Central memory CD4-positive, alpha-beta T cell (primary cell): ENCODE results near the gene NTM.

Experiments used
- DNase-seq: peaks from one replicate; pipeline ENCODE4 v3.0.0; 2022

Gene NTM

DNA sequence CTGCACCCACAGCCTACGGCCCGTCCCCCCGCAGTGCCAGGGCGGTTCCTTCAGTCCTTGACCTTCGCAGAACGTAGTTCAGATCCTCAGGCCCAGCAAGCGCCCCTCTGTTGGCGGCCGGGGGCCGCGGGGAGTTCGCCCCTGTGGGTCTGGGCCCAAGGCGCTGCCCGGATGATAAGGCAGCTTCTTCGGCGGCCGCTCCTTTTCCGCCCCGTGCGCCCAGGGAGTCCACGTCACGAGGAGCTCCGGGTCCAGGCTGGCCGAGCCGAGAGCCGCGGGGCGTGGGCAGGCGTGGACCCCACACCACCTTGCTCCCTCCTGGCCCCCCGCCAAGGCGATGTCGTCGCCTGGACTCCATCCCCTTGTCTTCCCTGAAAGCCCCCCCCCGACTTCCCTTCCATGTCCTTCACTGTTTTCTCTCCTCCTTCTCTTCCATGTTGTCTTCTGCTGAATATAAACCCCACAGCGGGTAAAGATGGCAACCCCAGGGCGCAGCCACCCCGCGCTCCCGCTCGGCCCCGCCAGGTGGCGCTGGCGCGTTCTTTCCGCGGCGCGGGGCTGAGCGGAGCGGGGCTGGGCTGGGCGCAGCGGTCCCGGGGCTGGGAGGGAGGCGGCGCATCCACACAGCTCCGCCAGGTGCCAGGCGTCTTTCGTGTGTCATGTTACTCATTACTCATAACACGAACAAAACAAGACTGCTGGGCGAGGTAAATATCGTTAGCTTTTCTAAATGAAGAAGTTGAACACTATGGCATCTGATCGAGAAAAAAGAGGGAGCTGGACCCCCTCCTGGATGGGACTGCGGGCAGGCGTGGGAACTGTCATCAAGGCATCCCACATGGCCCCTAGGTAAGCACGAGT lies 321.0 kb downstream of the NTM start:
- DNase-seq: no peak

DNA sequence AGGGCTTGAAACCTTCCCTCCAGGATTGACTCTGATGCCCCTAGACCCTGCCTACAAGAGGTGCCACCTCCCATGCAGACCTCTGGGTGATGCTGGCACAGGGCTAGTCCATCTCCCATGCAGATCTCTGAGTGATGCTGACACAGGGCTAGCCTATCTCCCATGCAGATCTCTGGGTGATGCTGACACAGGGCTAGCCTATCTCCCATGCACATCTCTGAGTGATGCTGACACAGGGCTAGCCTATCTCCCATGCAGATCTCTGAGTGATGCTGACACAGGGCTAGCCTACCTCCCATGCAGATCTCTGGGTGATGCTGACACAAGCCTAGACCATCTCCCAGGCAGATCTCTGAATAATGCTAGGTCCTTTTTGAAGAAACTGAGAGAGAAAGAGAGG lies 321.7 kb downstream of the NTM start:
- no peak for DNase-seq

DNA sequence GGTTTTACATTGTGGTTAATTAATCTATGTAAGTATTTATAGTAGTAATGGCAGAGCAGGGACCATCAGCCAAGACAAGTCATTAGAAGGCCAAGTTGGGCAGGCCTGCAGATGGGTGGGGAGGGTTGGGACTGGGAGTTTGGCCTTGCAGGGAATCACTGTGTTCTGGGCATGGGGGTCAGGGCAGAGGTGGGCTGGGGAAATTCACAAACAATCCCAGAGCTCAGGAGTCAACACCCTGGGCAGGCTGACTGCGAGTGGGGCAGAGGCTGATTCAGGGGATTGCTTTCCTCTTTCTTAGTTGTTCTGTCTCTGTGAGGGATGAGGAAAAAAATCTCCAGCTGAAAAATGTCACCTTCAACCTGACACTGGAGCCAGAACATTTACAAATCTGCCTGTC lies 322.5 kb downstream of the NTM start:
- DNase-seq: no peak

DNA sequence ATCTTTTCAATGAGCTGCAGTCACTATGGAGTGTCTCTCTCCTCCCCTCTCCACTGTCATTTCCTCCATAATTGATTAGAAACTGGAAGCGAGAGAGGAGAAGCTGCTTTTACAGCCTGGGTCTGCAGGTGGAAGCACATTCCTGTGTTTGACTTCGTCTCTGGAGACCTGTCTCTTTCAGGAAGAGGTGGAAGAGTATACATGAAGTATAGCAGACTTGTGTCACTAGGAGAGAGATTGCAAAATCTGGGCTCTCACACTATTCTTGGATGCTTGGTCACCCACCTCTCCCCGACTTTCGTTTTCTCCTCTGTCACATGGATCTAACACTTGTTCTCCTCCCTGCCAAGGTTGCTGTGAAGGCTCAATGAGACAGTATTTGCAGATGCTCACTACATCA lies 323.3 kb downstream of the NTM start:
- no peak for DNase-seq

DNA sequence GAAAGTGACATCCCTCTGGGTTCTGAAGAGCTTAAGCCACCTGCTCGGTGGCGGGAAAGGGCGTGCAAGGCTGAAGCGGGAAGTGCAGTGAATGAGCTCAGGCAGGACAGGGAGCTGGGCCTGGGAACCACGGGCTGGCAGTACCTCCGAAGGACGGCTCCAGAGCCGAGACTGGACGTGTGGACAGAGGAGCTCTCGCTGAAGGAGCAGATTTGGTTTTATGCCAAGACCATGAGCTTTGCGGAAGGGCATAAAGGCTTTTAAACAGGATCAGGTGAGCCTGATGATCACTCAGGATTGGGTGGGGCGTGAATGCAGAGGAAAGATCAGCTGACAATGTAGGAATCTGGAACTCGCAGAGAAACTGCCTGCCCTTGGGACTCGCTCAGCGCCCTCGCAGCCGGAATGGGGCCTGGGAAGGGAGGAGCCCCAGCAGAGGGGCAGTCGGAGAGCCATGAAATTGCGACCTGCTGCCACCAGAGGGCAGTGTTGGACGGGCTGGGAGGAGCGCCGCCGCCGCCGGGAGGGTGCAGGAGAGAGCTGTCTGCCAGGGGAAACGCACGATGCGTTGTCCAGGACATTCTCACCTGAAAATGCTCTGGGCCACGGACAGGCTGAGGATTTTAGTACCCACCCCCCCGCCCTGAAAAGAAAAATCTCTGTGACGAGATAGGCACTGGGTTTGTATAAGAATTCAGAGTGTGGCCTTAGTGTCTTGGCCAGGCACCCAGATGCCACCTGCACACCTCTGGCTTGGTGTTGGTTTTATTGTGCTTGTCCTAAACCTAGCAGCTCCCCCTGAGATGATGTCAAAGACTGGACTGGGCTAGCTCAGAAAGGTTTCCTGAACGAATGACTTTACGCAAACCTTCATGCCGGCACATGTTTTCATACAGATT lies 324.4 kb downstream of the NTM start:
- peak; percentile 13 for DNase-seq

DNA sequence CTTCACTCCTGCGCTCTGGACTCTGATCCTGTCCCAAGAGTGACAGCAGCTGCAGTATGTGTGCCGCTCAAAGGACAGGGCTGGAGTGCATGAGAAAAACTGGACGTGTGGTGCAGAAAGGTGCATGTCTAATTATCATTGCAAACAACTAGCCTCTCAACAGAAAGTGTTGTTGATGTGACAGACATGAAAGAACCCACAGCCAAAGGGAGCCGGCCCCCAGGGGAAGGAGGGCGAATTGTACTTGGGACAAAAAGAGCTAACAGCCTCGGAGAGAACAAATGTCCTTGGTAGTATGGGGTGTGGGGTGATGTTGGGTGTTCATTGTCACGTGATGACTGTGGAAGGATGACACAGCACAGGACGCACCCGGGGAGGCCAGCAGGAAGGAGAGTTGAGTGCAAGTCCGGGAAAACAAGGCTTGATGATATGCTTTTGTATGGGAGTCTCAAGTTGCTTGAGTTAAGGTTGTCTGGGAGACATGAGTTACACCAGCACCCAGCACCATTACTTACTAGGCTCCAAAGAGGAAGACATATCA lies 325.5 kb downstream of the NTM start:
- DNase-seq: no peak

DNA sequence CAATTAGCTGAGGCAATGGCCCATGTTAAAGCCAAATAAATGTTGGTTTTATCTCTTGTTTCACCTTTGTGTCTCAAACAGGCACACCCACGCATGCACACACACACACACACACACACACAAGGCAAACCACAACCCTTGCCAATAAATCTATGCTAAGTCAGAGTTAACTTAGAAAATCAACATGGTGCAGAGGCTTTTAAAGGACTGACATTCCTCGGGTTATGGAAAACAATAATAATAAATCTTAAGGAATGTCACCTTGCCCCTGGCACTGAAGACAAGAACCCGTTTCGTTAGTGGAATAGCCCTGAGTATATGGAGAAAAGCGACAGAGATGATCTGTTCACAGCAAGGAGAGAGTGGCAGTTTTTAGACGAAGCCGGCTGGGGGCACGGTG lies 326.3 kb downstream of the NTM start:
- no peak for DNase-seq

DNA sequence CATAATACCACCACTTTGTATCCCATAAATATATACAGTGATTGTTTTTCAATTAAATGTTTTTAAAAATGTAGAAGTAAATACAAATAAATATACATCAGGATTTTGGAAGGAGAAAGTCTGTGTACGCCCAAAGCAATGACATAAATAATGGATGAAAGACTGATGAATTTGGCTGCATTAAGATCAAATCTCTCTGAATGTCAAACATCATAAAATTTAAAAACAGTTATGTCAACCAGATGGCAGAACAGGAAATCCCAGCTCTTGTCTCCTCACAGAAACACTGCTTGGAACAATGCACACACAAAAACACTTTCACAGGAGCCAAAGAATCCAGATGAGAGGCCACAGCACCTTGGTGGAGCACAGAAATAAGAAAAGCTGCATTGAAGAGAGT lies 332.9 kb downstream of the NTM start:
- no peak for DNase-seq

DNA sequence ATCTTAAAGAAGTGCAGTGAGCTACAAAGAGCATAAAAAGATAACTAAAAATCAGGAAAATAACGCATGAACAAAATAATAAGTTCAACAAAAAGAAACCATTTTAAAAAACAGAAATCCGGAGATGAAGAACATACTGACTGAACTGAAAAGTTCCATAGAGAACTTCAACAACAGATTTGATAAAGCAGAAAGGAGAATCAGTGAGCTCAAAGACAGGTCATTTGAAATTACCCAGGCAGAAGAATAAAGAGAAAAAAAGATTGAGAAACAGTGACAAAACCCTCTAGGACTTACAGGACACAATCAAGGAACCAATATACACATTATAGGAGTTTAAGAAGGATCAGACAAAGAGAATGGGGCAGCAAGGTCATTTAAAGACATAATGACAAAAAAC lies 334.3 kb downstream of the NTM start:
- no peak for DNase-seq

DNA sequence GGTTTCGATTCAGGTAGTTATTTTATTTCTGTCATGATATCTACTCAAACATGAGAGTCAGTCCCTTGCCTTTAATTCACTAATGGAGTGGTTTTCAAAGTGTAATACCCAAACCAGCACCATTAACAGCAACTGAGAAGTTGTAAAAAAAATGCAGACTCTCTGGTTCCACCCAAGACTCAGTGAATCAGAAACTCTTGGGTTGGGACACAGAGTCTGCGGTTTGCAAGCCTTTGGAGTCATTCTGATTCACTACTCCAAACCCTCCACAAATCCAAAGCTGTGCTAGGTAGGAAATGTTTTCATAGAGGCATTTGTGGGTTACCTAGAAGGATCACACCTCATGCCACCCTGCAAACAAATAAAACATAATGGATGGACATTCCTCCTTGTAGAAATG lies 340.1 kb downstream of the NTM start:
- DNase-seq: no peak

DNA sequence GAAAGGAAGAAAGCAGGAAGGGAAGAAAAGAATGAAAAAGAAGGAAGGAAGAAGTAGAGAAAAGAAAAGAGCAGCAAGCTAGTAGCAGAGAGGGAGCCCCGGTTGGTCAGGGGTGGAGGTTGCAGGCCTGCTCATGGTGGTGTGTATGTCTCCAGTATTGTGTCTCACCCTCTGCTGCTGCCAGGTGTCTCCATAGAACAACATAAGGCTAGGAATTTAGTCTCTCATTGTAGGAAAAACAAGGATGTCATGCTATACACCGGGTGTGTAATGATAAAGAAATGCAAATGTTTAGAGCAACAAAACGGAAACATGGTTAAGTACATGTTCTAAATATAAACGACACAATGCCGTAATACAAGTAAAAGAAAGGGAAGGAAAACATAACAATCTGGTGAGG lies 342.5 kb downstream of the NTM start:
- no peak for DNase-seq

DNA sequence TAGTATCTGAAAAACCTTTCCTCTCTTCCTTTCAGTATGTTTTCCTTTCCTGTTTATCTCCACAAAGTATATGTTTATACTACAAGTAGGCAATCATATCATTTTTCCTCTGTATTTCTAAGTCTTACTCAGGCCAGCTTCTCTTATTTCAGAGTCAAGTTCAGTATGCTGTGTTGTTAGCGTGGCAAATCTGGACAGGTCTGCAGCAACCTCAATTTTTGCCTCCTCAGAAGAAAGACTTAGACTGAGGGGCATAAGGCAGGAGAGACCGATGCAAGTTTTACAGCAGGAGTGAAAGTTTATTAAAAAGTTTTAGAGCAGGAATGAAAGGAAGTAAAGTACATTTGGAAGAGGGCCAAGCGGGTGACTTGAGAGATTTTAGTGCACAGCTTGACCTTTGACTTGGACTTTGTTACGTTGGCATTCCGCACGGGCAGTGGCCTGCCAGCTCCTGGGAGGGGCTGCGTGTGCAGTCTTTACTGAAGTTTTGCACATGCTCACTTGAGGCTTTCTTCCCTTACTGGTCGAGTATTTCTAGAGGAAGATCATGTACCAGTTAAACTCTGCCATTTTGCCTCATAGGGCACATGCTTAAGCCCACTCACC lies 343.2 kb downstream of the NTM start:
- DNase-seq: no peak

DNA sequence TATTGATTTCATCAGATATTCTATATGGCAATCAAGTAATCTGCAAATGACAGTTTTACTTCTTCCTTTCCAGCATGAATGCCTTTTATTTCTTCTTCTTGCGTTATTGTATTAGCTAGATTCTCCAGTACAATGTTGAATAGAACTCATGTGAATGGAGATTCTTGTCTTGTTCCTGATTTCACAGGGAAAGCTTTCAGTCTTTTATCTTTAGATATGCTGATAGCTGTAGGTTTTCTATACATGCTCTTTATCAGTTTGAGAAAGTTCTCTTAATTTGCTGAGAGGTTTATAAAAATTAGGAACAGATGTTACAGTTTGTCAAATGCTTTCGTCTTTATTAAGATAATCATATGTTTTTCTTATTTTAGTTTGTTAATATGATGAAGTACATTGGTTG lies 347.2 kb downstream of the NTM start:
- DNase-seq: no peak

DNA sequence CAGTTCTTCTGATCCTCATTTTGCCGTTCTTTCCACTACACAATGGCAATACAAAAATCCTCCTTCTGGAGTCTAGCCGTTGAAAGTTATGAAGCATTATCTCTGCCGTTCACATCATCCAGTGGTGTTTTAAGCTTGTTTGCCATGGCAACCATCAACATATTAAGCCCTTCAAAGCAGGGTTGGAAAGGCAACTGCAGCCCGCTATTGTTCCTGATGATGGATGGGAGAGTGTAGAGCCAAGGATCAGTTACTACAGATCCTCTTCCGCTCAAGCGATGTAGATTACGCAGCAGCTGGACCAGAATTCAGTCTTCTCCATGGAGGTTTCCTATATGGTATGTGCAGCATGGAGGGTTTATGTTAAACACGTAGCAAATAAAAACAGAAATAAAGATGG lies 352.7 kb downstream of the NTM start:
- no peak for DNase-seq

DNA sequence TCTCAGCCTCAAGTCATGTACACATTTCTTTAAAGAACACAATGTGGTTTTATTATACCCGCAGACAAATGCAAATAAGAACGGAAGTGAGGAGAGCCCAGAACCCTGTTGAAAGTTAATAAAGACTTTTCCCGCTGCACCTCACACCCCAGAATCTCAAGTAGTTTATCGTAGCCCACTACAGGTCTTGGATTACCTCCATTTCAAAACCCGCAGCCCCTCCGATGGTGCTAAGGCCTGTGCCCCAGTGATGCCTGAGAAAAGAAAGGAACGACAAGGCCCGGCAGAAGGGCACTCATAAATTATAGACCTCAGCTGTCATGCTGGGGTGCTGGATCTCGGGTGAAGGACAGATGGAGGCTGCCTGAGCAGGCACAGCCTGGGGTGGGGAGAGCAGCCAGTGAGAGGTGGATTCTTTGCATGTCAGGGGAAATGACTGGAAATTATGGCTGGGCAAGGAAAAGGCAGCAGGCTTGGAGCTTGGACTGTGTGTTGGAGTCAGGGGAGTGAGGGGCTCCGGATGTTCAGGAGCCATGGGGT lies 354.1 kb downstream of the NTM start:
- no peak for DNase-seq

DNA sequence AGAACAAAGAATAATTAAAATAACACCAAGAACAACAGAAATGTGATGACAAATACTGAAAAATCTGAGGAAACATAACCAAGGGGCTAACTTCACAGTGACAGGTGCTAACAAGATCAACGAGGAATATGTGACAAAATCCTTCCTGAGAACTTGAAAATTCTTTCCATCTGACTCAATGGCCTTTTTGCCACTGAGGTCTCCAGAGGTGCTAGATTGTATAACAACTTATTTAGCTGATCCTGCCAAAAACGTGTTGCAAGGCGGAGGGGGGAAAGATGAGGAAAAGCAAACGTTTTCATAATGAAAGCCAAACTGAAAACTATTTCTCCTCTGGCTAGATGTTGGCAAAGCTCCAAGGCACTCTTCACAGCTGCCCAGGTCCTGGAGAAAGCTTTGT lies 364.5 kb downstream of the NTM start:
- no peak for DNase-seq

DNA sequence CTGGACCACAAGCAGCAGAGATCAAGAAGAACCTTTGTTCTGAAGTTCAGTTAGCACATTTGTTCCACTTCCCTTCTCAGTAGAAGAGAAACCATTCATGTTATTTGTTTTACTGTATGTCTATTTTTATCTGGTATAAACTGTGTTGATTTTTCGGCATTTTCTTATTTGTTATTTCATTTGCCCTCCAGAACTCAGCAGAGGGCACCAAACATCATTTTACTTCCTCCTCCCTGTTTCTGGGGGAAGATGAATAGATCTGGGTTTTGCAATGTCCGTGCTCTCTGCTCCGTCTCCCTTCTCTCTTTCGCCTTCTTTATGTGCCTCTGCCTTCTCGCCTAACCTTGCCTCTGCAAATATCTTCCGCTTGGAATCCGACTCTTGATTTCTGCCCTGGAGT lies 366.9 kb downstream of the NTM start:
- no peak for DNase-seq

DNA sequence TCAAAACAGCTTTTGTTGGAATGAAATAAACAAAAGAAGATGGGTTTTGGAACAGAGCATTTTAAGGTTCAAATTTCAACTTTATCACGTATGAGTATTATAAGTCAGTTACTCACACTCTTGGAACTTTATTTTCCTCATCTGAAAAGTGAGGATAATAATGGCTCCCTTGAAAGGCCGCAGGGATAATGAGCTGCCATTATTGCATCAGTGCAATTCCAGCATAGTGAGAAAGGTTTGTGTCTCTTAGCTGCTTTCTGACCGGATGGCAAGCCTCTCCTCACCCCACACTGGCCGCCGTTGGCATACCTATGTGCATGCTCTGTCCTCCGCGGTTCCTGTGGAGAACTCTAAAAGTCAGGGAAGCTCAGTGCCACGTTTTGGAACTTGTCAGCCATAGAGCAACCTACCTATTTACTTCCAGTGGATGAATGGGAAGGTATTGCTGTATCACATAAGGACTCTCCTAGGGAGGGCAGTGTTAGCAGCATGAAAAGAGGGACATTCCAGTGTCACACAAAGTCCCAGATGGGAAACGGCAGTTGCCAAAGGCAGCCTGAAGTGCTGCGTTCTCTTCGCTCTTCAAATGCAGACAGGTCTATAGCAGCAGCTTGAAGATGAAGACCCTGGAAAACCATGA lies 368.9 kb downstream of the NTM start:
- no peak for DNase-seq

DNA sequence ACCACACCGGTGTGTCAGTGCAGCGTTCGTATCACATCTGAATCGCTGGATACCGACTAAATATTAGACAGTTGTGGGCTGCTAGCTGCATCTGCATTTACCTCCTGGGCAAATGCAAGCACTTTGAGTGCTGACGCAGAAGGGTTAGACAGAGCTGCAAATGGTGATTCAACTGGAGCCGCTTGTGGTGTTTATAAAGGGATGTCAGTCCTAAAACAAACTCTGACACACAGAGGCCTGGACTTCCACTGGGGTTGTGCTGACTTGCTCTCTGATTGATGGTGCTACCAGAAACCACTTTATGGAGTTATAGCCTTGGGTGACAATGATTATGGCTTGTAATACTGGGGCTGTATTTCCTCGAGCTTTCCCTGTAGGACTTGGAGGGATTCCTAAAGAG lies 374.4 kb downstream of the NTM start:
- no peak for DNase-seq

DNA sequence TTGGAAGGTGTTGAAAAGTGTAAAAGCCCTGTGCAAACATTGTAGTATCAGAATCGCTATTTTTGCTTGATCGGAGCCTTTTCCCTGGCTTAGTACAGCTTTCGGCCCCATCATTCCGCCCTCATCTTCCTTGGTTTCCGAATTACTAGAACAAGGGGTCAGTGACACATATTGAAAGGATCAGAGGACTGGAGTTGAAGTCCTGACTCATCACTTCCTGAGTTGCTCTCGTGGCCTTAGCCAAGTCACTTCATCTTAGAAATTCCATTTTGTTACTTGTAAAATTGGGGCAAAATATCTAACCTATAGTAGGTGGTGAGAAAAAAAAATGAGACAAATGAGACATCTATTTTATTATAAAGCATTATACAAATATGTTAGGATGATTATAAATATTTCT lies 375.0 kb downstream of the NTM start:
- DNase-seq: no peak

DNA sequence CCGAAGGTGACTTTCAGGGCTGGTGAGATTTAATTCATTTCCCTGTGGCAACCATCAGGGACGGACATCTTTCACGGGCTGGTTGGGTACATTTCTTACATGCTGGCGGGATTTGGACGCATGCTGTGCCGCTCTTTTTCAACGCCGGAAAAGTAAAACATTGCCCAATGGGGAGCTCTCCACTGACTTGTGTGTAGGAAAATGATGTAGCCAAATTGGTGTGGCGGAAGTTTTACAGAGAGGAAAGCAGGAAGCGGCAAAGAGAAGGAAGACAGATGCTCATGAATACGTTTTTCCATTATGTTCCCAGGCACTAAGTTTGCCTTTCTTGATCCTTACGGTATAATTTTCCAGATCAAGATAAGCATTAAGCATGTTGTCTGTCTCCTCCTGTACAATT lies 375.8 kb downstream of the NTM start:
- DNase-seq: no peak
